Measurements from ENCODE around the gene RNF166.
A peak's percentile ranks its signal among the peaks of the same experiment; 100 is the strongest.

The RNF166 gene

DNA sequence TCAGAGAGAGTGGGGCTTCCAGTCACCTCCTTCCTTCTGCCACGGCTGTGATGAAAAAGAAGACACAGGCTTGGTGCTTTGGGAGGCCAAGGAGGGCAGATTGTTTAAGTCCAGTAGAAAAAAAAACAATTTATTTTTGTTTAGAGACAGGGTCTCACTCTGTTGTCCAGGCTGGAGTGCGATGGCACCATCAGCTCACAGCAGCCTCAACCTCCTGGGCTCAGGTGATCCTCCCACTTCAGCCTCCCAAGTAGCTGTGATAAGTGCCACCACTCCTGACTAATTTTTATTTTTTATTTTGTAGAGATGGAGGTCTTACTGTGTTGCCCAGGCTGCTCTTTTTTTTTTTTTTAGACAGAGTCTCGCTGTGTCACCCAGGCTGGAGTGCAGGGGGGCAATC lies 40.6 kb downstream of the RNF166 start:
- no peak overlapping the region for H3K9ac ChIP-seq (ENCODE audit: low read depth, low read length)
- no peak overlapping the region for H3K4me3 ChIP-seq (ENCODE audit: low read depth, low read length)
- H3K4me1 ChIP-seq (ENCODE audit: control insufficient read depth, insufficient read depth, low read length): peaks cover 2% of the 10 kb centered on the region
- H3K9me3 ChIP-seq (ENCODE audit: control insufficient read depth, insufficient read depth, low read length): no peaks in the 10 kb centered on the region
- no peaks in the 10 kb centered on the region for H3K27me3 ChIP-seq (ENCODE audit: control insufficient read depth, insufficient read depth, low read length)
- H3K36me3 ChIP-seq (ENCODE audit: control insufficient read depth, insufficient read depth, low read length): peaks cover 2% of the 10 kb centered on the region

GRCh38 chr16:88665148-88665547 lies 41.1 kb downstream of the RNF166 start:
- Histone ChIP-seq H3K4me3 (ENCODE audit: low read depth, low read length) (no peak overlapping the region), H3K36me3 (ENCODE audit: control insufficient read depth, insufficient read depth, low read length) (peaks cover 2% of the 10 kb centered on the region), H3K9me3 (ENCODE audit: control insufficient read depth, insufficient read depth, low read length) (no peaks in the 10 kb centered on the region), H3K27me3 (ENCODE audit: control insufficient read depth, insufficient read depth, low read length) (no peaks in the 10 kb centered on the region), H3K4me1 (ENCODE audit: control insufficient read depth, insufficient read depth, low read length) (peaks cover 2% of the 10 kb centered on the region), H3K9ac (ENCODE audit: low read depth, low read length) (no peak overlapping the region)

GRCh38 chr16:88662843-88663606 lies 43.2 kb downstream of the RNF166 start, which contains the start of gene MVD:
Gene MVD, minus strand, starts transcription at chr16:88663091. Its CDS starts 11 bp downstream, at chr16:88663080.
- Histone ChIP-seq H3K4me1 (ENCODE audit: control insufficient read depth, insufficient read depth, low read length) (peaks cover 2% of the 10 kb centered on the region), H3K9ac (ENCODE audit: low read depth, low read length) (peak within 1 kb of the TSS; percentile 65), H3K36me3 (ENCODE audit: control insufficient read depth, insufficient read depth, low read length) (peaks cover 4% of the 10 kb centered on the region), H3K9me3 (ENCODE audit: control insufficient read depth, insufficient read depth, low read length) (no peaks in the 10 kb centered on the region), H3K27me3 (ENCODE audit: control insufficient read depth, insufficient read depth, low read length) (no peaks in the 10 kb centered on the region), H3K4me3 (ENCODE audit: low read depth, low read length) (peak within 1 kb of the TSS; percentile 81)

DNA sequence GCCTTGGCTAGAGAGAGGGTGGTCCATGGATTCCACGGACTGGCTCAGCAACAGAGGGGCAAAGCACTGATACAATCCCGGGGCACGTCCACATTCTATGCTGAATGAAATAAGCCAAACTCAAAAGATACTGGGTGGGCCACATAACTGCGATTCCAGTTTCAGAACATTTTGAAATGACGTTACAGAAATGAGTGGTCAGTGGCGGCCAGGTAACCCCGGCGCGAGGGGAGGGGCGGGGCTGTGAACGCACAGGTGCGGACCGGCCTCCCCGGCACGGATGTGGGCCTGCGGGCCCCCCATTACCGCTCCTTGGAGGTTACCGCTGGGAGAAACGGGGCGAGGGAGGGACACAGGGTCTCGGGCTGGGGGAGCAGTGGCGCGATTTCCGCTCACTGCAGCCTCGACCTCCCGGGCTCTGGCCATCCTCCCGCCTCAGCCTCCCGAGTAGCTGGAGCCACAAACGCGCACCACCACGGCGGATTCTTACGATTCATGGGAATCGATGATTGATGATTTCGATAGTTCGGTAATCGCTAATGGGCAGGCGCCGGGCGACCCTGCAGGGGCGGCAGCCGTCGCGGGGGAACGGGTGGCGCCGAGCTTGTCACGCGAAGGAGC lies 43.9 kb downstream of the RNF166 start:
- Histone ChIP-seq H3K9ac (ENCODE audit: low read depth, low read length) (peak overlapping the region; percentile 24), H3K4me3 (ENCODE audit: low read depth, low read length) (peak overlapping the region; percentile 81), H3K4me1 (ENCODE audit: control insufficient read depth, insufficient read depth, low read length) (peaks cover 2% of the 10 kb centered on the region), H3K36me3 (ENCODE audit: control insufficient read depth, insufficient read depth, low read length) (peaks cover 7% of the 10 kb centered on the region), H3K9me3 (ENCODE audit: control insufficient read depth, insufficient read depth, low read length) (no peaks in the 10 kb centered on the region), H3K27me3 (ENCODE audit: control insufficient read depth, insufficient read depth, low read length) (no peaks in the 10 kb centered on the region)

DNA sequence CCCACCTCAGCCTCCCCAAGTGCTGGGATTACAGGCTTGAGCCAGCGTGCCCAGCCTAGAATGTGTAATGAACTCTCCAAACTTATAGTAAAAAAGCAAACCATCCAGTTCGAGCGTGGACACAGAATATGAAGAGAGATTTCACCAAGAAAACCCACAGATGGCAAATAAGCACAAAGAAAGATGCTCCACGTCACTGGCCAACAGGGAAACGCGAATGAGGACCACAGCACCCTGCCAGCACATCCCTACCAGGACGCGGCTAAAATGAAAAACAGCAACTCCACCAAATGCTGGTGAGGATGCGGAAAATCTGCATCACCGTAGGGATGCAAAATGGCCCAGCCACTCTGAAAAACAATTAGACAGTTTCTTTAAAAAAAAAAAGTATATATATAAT lies 44.7 kb downstream of the RNF166 start:
- Histone ChIP-seq H3K4me1 (ENCODE audit: control insufficient read depth, insufficient read depth, low read length) (peaks cover 2% of the 10 kb centered on the region), H3K9me3 (ENCODE audit: control insufficient read depth, insufficient read depth, low read length) (no peaks in the 10 kb centered on the region), H3K4me3 (ENCODE audit: low read depth, low read length) (no peak overlapping the region), H3K9ac (ENCODE audit: low read depth, low read length) (no peak overlapping the region), H3K36me3 (ENCODE audit: control insufficient read depth, insufficient read depth, low read length) (peaks cover 5% of the 10 kb centered on the region), H3K27me3 (ENCODE audit: control insufficient read depth, insufficient read depth, low read length) (no peaks in the 10 kb centered on the region)

GRCh38 chr16:88659160-88659559 lies 47.0 kb downstream of the RNF166 start:
- no peak overlapping the region for H3K9ac ChIP-seq (ENCODE audit: low read depth, low read length)
- peaks cover 2% of the 10 kb centered on the region for H3K4me1 ChIP-seq (ENCODE audit: control insufficient read depth, insufficient read depth, low read length)
- no peak overlapping the region for H3K4me3 ChIP-seq (ENCODE audit: low read depth, low read length)
- peaks cover 21% of the 10 kb centered on the region for H3K36me3 ChIP-seq (ENCODE audit: control insufficient read depth, insufficient read depth, low read length)
- H3K27me3 ChIP-seq (ENCODE audit: control insufficient read depth, insufficient read depth, low read length): no peaks in the 10 kb centered on the region
- no peaks in the 10 kb centered on the region for H3K9me3 ChIP-seq (ENCODE audit: control insufficient read depth, insufficient read depth, low read length)

DNA sequence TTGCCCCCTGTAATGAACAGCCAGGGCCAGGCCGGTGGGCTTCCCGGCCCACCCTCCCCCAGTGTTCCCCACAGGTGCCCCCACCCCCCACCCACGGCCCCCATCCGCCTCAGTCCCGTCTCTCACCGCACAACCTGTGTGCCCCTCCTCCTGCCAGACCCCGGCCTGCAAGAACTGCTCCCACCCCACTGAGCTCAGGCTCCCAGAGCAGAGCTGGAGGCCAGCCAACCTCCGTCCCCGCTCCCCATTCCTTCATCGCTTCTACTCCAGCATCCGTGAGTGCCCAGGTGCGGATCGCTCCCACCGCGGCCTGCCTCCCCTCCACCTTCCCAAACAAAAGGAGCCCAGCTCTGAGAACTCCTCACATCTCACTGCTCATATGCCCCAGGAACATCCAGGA lies 47.5 kb downstream of the RNF166 start:
- Histone ChIP-seq H3K4me3 (ENCODE audit: low read depth, low read length) (no peak overlapping the region), H3K27me3 (ENCODE audit: control insufficient read depth, insufficient read depth, low read length) (no peaks in the 10 kb centered on the region), H3K4me1 (ENCODE audit: control insufficient read depth, insufficient read depth, low read length) (peaks cover 2% of the 10 kb centered on the region), H3K36me3 (ENCODE audit: control insufficient read depth, insufficient read depth, low read length) (peaks cover 24% of the 10 kb centered on the region), H3K9me3 (ENCODE audit: control insufficient read depth, insufficient read depth, low read length) (no peaks in the 10 kb centered on the region), H3K9ac (ENCODE audit: low read depth, low read length) (no peak overlapping the region)

- Histone ChIP-seq H3K4me1 (ENCODE audit: control insufficient read depth, insufficient read depth, low read length) (peaks cover 2% of the 10 kb centered on the region), H3K4me3 (ENCODE audit: low read depth, low read length) (no peak overlapping the region), H3K36me3 (ENCODE audit: control insufficient read depth, insufficient read depth, low read length) (peaks cover 26% of the 10 kb centered on the region), H3K27me3 (ENCODE audit: control insufficient read depth, insufficient read depth, low read length) (no peaks in the 10 kb centered on the region), H3K9me3 (ENCODE audit: control insufficient read depth, insufficient read depth, low read length) (no peaks in the 10 kb centered on the region), H3K9ac (ENCODE audit: low read depth, low read length) (no peak overlapping the region)
Measured at GRCh38 chr16:88657371-88657770, 48.8 kb downstream of the RNF166 start.

GRCh38 chr16:88656291-88656980 lies 49.8 kb downstream of the RNF166 start:
- H3K4me1 ChIP-seq (ENCODE audit: control insufficient read depth, insufficient read depth, low read length): peaks cover under 1% of the 10 kb centered on the region
- H3K36me3 ChIP-seq (ENCODE audit: control insufficient read depth, insufficient read depth, low read length): peaks cover 31% of the 10 kb centered on the region
- H3K9ac ChIP-seq (ENCODE audit: low read depth, low read length): no peak overlapping the region
- H3K27me3 ChIP-seq (ENCODE audit: control insufficient read depth, insufficient read depth, low read length): no peaks in the 10 kb centered on the region
- H3K9me3 ChIP-seq (ENCODE audit: control insufficient read depth, insufficient read depth, low read length): no peaks in the 10 kb centered on the region
- H3K4me3 ChIP-seq (ENCODE audit: low read depth, low read length): no peak overlapping the region

- no peak overlapping the region for H3K9ac ChIP-seq (ENCODE audit: low read depth, low read length)
- H3K4me3 ChIP-seq (ENCODE audit: low read depth, low read length): no peak overlapping the region
- peaks cover 31% of the 10 kb centered on the region for H3K36me3 ChIP-seq (ENCODE audit: control insufficient read depth, insufficient read depth, low read length)
- no peaks in the 10 kb centered on the region for H3K27me3 ChIP-seq (ENCODE audit: control insufficient read depth, insufficient read depth, low read length)
- H3K4me1 ChIP-seq (ENCODE audit: control insufficient read depth, insufficient read depth, low read length): peaks cover 4% of the 10 kb centered on the region
- H3K9me3 ChIP-seq (ENCODE audit: control insufficient read depth, insufficient read depth, low read length): no peaks in the 10 kb centered on the region
Measured at GRCh38 chr16:88655733-88656281, 50.4 kb downstream of the RNF166 start.

- Histone ChIP-seq H3K9me3 (ENCODE audit: control insufficient read depth, insufficient read depth, low read length) (no peaks in the 10 kb centered on the region), H3K4me3 (ENCODE audit: low read depth, low read length) (no peak overlapping the region), H3K36me3 (ENCODE audit: control insufficient read depth, insufficient read depth, low read length) (peaks cover 31% of the 10 kb centered on the region), H3K4me1 (ENCODE audit: control insufficient read depth, insufficient read depth, low read length) (peaks cover 4% of the 10 kb centered on the region), H3K9ac (ENCODE audit: low read depth, low read length) (no peak overlapping the region), H3K27me3 (ENCODE audit: control insufficient read depth, insufficient read depth, low read length) (no peaks in the 10 kb centered on the region)
Measured at GRCh38 chr16:88655053-88655732, 51.0 kb downstream of the RNF166 start.
